Endothelial cell of umbilical vein (primary cell): ENCODE data around the gene CARS1. TPM values are rescaled to one million over a fixed set of nuclear protein-coding genes. Genes with fewer than 3 reads are reported as not detected.
A peak's percentile ranks its signal among the peaks of the same experiment; 100 is the strongest.

ENCODE experiments used
- BruUV-seq: library from RNA; stranded (reverse); fragments of 400-500 nt; replicated peaks from 2 replicates; lab custom pipeline; 2021; lab: Mats Ljungman, UMichigan
- CTCF ChIA-PET: fragments of 300-600, 350-600 bp; sonication (Branson Sonifier 250); formaldehyde crosslinking; loops from one replicate; lab custom pipeline; 2021; ENCODE audit warnings: antibody characterized with exemption, inconsistent platforms; lab: Charles Lee
- POLR2A ChIA-PET: fragments of 300-600, 350-600 bp; sonication (Branson Sonifier 250); formaldehyde crosslinking; loops from one replicate; lab custom pipeline; 2021; ENCODE audit warnings: antibody characterized with exemption, inconsistent platforms; lab: Charles Lee
- DNase-seq: peaks from one replicate; pipeline ENCODE4 v3.0.0-alpha.2; 2011; ENCODE audit warnings: low read depth, low spot score
- FAIRE-seq: peaks from 2 replicates; lab custom pipeline; 2011; peaks lifted over from hg19 to GRCh38; lab: Jason Lieb, UNC
- H2AFZ ChIP-seq: 2 replicates; pipeline ENCODE4 v1.6.0; 2012; ENCODE audit warnings: low read depth, low read length, control low read depth, inconsistent platforms
- H3K27ac ChIP-seq: 2 replicates; pipeline ENCODE4 v1.5.1; 2011; ENCODE audit warnings: low read depth, mild to moderate bottlenecking, control low read depth, low read length, moderate library complexity; ENCODE audit not compliant: insufficient read depth
- H3K27me3 ChIP-seq, 2 experiments: 2 replicates each; pipeline versions ENCODE4 v1.6.0 to v1.6.1; 2011; ENCODE audit warnings: low read length in 2 of 2, mixed read lengths in 1 of 2; ENCODE audit not compliant: control insufficient read depth in 2 of 2, insufficient read depth in 2 of 2
- H3K36me3 ChIP-seq, 2 experiments: 2 replicates in 1 of 2; 3 replicates in 1 of 2; pipeline ENCODE4 v1.5.1; 2011; ENCODE audit warnings: low read length in 2 of 2, mild to moderate bottlenecking in 1 of 2, moderate library complexity in 1 of 2; ENCODE audit not compliant: control insufficient read depth in 2 of 2, insufficient read depth in 2 of 2; ENCODE audit errors: extremely low read depth in 1 of 2
- H3K4me1 ChIP-seq: 3 replicates; pipeline ENCODE4 v1.5.1; 2011; ENCODE audit warnings: mild to moderate bottlenecking, low read length; ENCODE audit not compliant: control insufficient read depth, insufficient read depth; ENCODE audit errors: extremely low read depth
- H3K4me2 ChIP-seq: 2 replicates; pipeline ENCODE4 v1.6.1; 2011; ENCODE audit warnings: low read length, control low read depth, mixed read lengths; ENCODE audit not compliant: insufficient read depth
- H3K4me3 ChIP-seq, 3 experiments: fragments of 200-600 bp in 1 of 3; sonication (generic), shearing (Covaris generic) in 1 of 3; replicated peaks in 1 of 3; 2 replicates each; pipeline ENCODE4 v1.5.1; 2011 to 2016; ENCODE audit warnings: control low read depth in 3 of 3, low read length in 3 of 3, mild to moderate bottlenecking in 2 of 3, inconsistent platforms in 1 of 3, low read depth in 1 of 3, moderate library complexity in 1 of 3; ENCODE audit not compliant: insufficient read depth in 1 of 3
- H3K79me2 ChIP-seq: 2 replicates; pipeline ENCODE4 v1.6.0; 2012; ENCODE audit warnings: low read length, inconsistent platforms; ENCODE audit not compliant: control insufficient read depth, insufficient read depth
- H3K9ac ChIP-seq: replicated peaks from 2 replicates; pipeline ENCODE3; 2011; ENCODE audit warnings: low read length, control low read depth; ENCODE audit not compliant: insufficient read depth; ENCODE audit errors: extremely low read depth
- H3K9me1 ChIP-seq: replicated peaks from 3 replicates; pipeline ENCODE4 v1.6.0; 2011; ENCODE audit warnings: mild to moderate bottlenecking, low read length; ENCODE audit not compliant: control insufficient read depth, insufficient read depth; ENCODE audit errors: extremely low read depth
- H3K9me3 ChIP-seq: replicated peaks from 2 replicates; pipeline ENCODE4 v1.5.1; 2012; ENCODE audit warnings: low read length, inconsistent platforms; ENCODE audit not compliant: control insufficient read depth, insufficient read depth
- H4K20me1 ChIP-seq: replicated peaks from 2 replicates; pipeline ENCODE3; 2011; ENCODE audit warnings: mild to moderate bottlenecking, low read length; ENCODE audit not compliant: control insufficient read depth, insufficient read depth; ENCODE audit errors: extremely low read depth
- EZH2 ChIP-seq: IDR thresholded peaks from 2 replicates; pipeline ENCODE4 v1.6.1; 2012; ENCODE audit warnings: borderline replicate concordance, low read depth, mild to moderate bottlenecking, moderate library complexity, low read length, inconsistent platforms; ENCODE audit not compliant: severe bottlenecking
- FOS ChIP-seq: IDR thresholded peaks from 2 replicates; pipeline ENCODE4 v1.6.1; 2011; ENCODE audit warnings: mild to moderate bottlenecking, low read length, moderate library complexity, borderline replicate concordance; ENCODE audit not compliant: insufficient read depth
- GATA2 ChIP-seq: IDR thresholded peaks from 2 replicates; pipeline ENCODE4 v1.7.0; 2011; ENCODE audit warnings: low read depth, mild to moderate bottlenecking, moderate library complexity, mixed read lengths, low read length; ENCODE audit not compliant: insufficient read length, insufficient read depth
- JUN ChIP-seq: IDR thresholded peaks from 2 replicates; pipeline ENCODE4 v1.6.1; 2011; ENCODE audit warnings: borderline replicate concordance, low read depth; ENCODE audit not compliant: insufficient read length, insufficient read depth
- MAX ChIP-seq: IDR thresholded peaks from 2 replicates; pipeline ENCODE4 v1.6.1; 2011; ENCODE audit not compliant: insufficient read depth, insufficient read length
- MYC ChIP-seq: IDR thresholded peaks from one replicate; pipeline ENCODE4 v1.6.1; 2011; ENCODE audit warnings: mild to moderate bottlenecking, low read depth, low read length
- POLR2A ChIP-seq: IDR thresholded peaks from 2 replicates; pipeline ENCODE4 v1.6.1; 2012; ENCODE audit warnings: low read depth, mild to moderate bottlenecking, control low read depth, low read length
- POLR2AphosphoS5 ChIP-seq: IDR thresholded peaks from 2 replicates; pipeline ENCODE4 v1.6.1; 2012; ENCODE audit warnings: low read depth, mild to moderate bottlenecking, control low read depth, low read length, moderate library complexity; ENCODE audit not compliant: insufficient read depth
- dilution Hi-C: fragments of 300-500 bp; cut with MboI; formaldehyde crosslinking; loops from one replicate; pipeline ENCODE4 v1.15.0; 2019; ENCODE audit warnings: low sequenced_read_pairs; ENCODE audit not compliant: extremely low pct_ligation_motif_present
- intact Hi-C: fragments of 100-400 bp; cut with micrococcal nuclease; formaldehyde crosslinking; loops from one replicate; pipeline ENCODE4 v1.10.0; 2022
- polyA plus RNA-seq, 4 experiments: library from polyadenylated mRNA; depleted of rRNA in 3 of 4; stranded (reverse) in 3 of 4; unstranded in 1 of 4; fragments of >200 nt; gene quantifications; 2 replicates each; pipeline versions ENCODE4 v1.2.1 to v1.2.3, GENCODE V29; 2011 to 2012; ENCODE audit warnings: missing spikeins in 1 of 4
- total RNA-seq: library from RNA; stranded (reverse); gene quantifications from 2 replicates; pipeline ENCODE4 v1.2.3, GENCODE V29; 2021
- TF ChIP-seq, protein P1 (sequence below), 2 donors: IDR thresholded peaks; 1 replicate in 1 of 2; 2 replicates in 1 of 2; pipeline ENCODE4 v1.5.1; 2011; ENCODE audit warnings: low read length in 2 of 2, mild to moderate bottlenecking in 2 of 2, moderate library complexity in 2 of 2, control low read depth in 1 of 2, inconsistent platforms in 1 of 2, low read depth in 1 of 2; ENCODE audit not compliant: insufficient read depth in 1 of 2; ENCODE audit errors: extremely low read depth in 1 of 2

CARS1 gene
- total and polyA plus RNA-seq, 2 donors (not counting 3 experiments of a cell fraction or from before 2014, with no cell fraction given): 43.5 to 66.2 TPM

DNA sequence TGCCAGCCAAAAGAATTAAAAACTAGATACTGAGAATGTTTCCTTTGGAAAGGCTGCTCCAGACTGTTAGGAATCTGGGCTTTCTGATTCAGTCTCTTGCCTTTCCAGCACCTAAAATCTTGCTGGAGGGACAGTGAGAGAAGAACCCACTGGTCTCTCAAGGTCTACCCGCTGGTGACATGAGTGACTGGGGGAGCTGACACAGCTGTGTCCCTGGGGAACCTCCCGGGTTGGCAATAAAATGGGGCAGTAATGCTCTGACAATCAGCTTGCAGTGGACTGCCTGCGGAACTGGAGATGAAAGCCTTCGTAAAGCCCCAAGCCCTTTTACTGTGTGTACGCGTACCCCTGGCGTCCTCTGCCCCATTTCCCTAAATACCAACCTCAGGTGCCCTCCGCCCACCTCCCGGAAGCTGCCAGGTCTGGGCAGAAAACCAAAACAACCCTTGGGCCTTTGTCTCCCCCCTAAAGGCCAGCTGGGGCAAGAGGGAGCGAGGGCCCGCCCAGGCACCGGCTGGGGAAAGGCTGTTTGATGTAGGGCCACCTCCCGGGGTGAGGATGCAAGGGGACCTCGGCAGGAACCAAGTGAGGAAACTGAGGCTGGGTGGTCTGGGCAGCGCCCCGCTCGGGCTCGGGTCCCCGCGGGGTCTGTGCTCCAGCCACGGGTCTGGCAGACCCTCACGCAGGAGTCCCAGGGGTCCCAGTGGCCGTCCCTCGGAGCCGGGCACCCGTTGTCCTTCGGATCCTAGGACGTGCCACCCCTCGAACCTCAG is 741 bp downstream of the CARS1 start:
- Histone ChIP-seq H3K4me2 (peak overlapping the region; percentile 77), H3K79me2 (peaks cover 51% of the 10 kb centered on the region), H2AFZ (no peak overlapping the region), H3K4me3 (peak overlapping the region; percentile 70 to 84 (median 83)), H4K20me1 (no peaks in the 10 kb centered on the region), H3K9me3 (no peaks in the 10 kb centered on the region), H3K36me3 (peaks cover 0 to 3% of the 10 kb centered on the region in 2 experiments), H3K4me1 (peaks cover 9% of the 10 kb centered on the region), H3K27me3 (no peaks in the 10 kb centered on the region), H3K9ac (peak overlapping the region; percentile 81), H3K27ac (peak overlapping the region; percentile 68), H3K9me1 (no peaks in the 10 kb centered on the region)
- dilution Hi-C loops (no loop called here), intact Hi-C loops (loop anchor here (1.0 kb wide), 2 partner anchors 64 to 104 kb away; partner anchors contain the start of gene NAP1L4)
- TF ChIP-seq GATA2 (no peak), EZH2 (no peak), JUN (no peak), POLR2AphosphoS5 (no peak), POLR2A (no peak), MAX (no peak), FOS (no peak), MYC (no peak)
- TF ChIP-seq, protein P1, sequence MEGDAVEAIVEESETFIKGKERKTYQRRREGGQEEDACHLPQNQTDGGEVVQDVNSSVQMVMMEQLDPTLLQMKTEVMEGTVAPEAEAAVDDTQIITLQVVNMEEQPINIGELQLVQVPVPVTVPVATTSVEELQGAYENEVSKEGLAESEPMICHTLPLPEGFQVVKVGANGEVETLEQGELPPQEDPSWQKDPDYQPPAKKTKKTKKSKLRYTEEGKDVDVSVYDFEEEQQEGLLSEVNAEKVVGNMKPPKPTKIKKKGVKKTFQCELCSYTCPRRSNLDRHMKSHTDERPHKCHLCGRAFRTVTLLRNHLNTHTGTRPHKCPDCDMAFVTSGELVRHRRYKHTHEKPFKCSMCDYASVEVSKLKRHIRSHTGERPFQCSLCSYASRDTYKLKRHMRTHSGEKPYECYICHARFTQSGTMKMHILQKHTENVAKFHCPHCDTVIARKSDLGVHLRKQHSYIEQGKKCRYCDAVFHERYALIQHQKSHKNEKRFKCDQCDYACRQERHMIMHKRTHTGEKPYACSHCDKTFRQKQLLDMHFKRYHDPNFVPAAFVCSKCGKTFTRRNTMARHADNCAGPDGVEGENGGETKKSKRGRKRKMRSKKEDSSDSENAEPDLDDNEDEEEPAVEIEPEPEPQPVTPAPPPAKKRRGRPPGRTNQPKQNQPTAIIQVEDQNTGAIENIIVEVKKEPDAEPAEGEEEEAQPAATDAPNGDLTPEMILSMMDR (IDR thresholded peaks at IDR 0.05; ENCODE audit: extremely low read depth in 1 of 2, insufficient read depth in 1 of 2, low read depth in 1 of 2, low read length in 2 of 2): no peak
- DNase-seq: peak; percentile 26
- ChIA-PET POLR2A (no interaction called here), CTCF (interaction anchor here (1.1 to 2.8 kb wide), 3 partner anchors 19 to 352 kb away, joined by 4 to 29 read pairs (median 7); no protein-coding TSS in a partner anchor)
- peak; percentile 31 for FAIRE-seq
- BruUV-seq: no TSS peak
